ENCODE results near the gene DKKL1.

DNA sequence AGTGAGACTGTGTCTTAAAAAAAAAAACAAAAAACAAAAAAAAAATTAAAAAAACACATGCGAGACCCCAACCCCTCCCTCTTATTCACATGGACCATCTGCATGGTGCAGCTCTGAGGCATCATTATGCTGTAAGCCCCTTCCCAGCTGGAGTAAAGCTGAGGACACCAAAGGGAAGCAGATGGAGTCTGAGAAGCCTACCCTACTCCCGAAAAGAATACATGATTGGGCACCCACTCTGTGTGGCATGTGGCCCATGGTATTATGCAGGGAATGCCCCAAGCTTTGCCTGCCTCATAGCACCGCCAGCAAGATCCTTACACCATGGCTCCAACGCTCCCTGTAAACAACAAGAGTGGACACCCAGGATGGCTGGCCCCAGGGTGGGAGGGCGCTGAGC lies 54.8 kb downstream of the DKKL1 start:
- TF ChIP-seq, protein P1, sequence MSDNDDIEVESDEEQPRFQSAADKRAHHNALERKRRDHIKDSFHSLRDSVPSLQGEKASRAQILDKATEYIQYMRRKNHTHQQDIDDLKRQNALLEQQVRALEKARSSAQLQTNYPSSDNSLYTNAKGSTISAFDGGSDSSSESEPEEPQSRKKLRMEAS (IDR thresholded peaks at IDR 0.05; ENCODE audit: low read depth, low read length): no peak
- TF ChIP-seq, protein P2, sequence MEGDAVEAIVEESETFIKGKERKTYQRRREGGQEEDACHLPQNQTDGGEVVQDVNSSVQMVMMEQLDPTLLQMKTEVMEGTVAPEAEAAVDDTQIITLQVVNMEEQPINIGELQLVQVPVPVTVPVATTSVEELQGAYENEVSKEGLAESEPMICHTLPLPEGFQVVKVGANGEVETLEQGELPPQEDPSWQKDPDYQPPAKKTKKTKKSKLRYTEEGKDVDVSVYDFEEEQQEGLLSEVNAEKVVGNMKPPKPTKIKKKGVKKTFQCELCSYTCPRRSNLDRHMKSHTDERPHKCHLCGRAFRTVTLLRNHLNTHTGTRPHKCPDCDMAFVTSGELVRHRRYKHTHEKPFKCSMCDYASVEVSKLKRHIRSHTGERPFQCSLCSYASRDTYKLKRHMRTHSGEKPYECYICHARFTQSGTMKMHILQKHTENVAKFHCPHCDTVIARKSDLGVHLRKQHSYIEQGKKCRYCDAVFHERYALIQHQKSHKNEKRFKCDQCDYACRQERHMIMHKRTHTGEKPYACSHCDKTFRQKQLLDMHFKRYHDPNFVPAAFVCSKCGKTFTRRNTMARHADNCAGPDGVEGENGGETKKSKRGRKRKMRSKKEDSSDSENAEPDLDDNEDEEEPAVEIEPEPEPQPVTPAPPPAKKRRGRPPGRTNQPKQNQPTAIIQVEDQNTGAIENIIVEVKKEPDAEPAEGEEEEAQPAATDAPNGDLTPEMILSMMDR (IDR thresholded peaks at IDR 0.05; ENCODE audit: low read depth, low read length): no peak
- TF ChIP-seq POLR2A (IDR thresholded peaks at IDR 0.05; ENCODE audit: extremely low read depth, insufficient read length): no peak
- TF ChIP-seq MYC (IDR thresholded peaks at IDR 0.05; ENCODE audit: low read depth, low read length): no peak
